HL-60/S4 treated with phorbol 12-myristate 13-acetate at 8.2 ng/mL for 4 days and 3 days (cell line): ENCODE measurements around the gene IPCEF1.

Experiments used
- in situ Hi-C: fragments of 300-500 bp; cut with MboI; formaldehyde crosslinking; loops from 2 replicates; pipeline ENCODE4 v1.15.0; 2022; ENCODE audit warnings: low sequenced_read_pairs

IPCEF1 gene

GRCh38 chr6:154356690-154357089 is at the start of gene IPCEF1:
Gene IPCEF1 (minus strand): TSS chr6:154356803. CDS start chr6:154265947, 90,856 bp downstream.
- in situ Hi-C loops, result loop anchor here (25.0 kb wide), 1 partner anchor 194 kb away; no protein-coding TSS in a partner anchor

- in situ Hi-C loops, result no loop called here
Measured at GRCh38 chr6:154406301-154406700, 49.7 kb upstream of the IPCEF1 start.

- in situ Hi-C loops, result no loop called here
Measured at GRCh38 chr6:154404791-154405400, 48.3 kb upstream of the IPCEF1 start.

GRCh38 chr6:154403788-154404187 is 47.2 kb upstream of the IPCEF1 start:
- in situ Hi-C loops, result no loop called here

DNA sequence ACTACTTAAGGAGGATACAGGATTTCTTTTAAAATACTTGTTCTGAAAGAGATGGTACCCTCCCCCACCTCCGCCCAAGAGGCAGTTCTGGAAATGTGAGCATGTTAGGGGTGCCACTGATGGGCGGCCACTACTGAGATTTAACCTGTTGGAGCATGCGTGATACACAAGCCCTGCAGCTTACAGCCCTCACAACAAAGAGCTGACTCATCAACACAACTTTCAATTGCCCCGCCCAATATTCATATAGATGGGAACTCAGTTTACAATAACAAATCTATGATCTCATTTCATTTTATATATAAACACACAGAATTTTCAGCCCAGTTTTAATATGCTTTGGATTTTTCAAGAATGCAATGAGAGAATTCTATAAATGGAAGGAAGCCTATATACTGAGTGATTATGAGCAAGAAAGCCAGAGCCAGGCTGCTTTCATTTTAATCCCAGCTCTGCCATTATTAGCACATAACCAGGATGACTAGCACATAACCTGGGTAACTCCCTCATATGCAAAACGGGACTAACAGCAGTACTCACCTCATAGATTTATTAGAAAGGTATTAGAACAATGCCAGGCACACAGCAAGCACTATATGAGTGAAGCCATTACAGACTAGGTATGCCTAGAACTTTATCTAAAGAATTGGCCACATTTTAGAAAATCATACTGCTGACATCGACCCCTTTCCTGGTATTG is 45.6 kb upstream of the IPCEF1 start:
- in situ Hi-C loops, result no loop called here

DNA sequence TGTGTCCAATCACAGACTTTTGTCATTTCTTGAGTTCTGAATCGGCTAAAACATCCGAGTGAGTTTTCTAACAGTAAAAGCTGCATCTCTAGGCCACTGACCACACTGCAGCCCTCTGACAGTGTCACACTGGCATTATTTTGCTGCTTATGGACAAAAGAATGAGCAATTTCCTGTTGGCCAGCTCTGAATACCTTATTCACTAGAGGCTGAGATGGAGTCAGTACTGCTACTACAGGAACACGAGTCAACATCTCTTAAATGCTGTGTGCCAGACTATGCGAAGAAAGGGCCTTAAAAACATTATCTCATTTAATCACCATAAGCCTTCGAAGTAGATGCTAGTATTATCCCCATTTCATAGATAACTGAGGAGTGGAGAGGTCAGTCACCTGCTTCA is 42.5 kb upstream of the IPCEF1 start:
- in situ Hi-C loops, result no loop called here

DNA sequence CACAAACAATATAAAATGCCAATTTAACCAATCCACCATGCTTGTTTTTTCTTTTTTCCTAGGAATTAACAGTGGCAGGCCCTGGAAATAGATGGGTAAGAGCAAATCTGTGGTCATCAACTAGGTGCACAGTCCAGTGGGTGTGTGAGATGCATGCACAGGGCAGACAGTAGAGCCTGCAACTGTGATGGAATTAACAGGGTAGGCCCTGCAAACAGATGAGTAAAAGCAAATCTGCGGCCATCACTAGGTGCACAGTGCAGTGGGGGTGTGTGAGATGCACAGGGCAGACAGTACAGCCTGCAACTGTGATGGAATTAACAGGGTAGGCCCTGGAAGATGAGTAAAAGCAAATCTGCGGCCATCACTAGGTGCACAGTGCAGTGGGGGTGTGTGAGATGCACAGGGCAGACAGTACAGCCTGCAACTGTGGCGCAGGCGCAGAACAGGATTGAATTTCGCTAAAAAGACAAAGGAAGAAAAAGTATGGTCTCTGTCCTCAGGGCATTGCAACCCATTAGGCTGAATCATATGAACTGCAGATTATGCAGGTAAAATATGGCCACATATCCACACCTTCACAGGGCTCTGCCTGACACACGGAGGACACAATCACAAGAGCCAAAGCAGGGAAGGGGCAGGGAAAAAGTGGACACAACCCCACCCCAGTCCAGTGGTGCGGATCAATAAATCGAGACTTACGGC is 41.0 kb upstream of the IPCEF1 start:
- in situ Hi-C loops, result no loop called here

DNA sequence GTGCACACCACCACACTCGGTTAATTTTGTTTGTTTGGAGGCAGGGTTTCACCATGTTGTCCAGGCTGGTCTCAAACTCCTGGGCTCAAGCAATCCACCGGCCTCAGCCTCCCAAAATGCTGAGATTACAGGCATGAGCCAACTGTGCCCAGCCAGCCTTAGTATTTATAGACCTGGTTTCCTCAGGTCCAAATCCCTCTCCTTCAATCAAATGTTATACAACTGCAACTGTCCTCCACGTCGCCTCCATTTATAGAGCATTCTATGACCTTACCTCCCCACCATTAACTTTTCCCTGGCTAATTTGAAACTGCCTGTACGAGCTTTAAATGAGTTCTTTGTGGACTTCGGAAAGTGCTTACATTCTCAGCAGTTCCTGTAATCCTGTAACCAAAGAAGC is 39.3 kb upstream of the IPCEF1 start:
- in situ Hi-C loops, result no loop called here

DNA sequence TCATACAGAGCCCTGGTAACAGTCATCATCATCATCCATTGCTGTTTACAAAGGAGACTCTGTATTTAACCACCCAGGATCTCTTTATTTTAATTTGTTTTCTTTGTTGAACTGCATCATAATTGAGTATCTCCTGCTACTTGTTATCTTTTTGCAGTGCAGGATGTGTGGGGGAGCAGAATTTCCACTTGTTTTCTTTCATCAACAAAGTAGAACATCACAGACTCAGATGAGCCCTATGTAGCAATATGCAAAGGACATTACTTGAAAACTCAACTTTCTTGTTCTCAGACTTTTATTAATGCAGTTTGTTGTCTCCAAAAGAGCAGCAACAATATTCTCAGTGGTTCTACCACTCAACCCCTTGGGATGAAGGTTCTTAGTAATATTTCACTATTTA is 38.7 kb upstream of the IPCEF1 start:
- in situ Hi-C loops, result no loop called here

GRCh38 chr6:154394571-154394970 is 38.0 kb upstream of the IPCEF1 start:
- in situ Hi-C loops, result no loop called here

- in situ Hi-C loops, result no loop called here
Measured at GRCh38 chr6:154390034-154390433, 33.4 kb upstream of the IPCEF1 start.

- in situ Hi-C loops, result no loop called here
Measured at GRCh38 chr6:154388803-154389202, 32.2 kb upstream of the IPCEF1 start.

GRCh38 chr6:154386848-154387717 is 30.5 kb upstream of the IPCEF1 start:
- in situ Hi-C loops, result no loop called here

DNA sequence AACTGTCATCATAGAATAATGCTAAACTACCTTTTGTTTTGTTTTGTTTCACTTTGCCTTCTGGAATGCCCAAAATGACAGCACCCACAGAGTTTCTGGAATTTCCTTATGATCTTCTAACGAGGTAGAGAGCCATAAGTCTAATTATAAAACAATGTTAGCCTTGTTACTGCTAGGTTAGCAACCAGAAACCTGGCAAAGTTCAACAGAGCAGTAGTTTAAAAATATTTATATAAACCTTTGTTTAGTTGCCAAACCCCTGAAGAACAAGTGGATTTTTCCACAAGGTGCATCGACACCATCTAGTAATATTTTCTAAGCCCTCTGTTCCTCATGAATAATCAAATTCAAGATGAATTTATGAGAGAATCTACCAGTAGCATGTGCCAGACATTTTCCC is 27.6 kb upstream of the IPCEF1 start:
- in situ Hi-C loops, result no loop called here

- in situ Hi-C loops, result no loop called here
Measured at GRCh38 chr6:154383273-154383672, 26.7 kb upstream of the IPCEF1 start.

GRCh38 chr6:154382740-154383139 is 26.1 kb upstream of the IPCEF1 start:
- in situ Hi-C loops, result no loop called here

DNA sequence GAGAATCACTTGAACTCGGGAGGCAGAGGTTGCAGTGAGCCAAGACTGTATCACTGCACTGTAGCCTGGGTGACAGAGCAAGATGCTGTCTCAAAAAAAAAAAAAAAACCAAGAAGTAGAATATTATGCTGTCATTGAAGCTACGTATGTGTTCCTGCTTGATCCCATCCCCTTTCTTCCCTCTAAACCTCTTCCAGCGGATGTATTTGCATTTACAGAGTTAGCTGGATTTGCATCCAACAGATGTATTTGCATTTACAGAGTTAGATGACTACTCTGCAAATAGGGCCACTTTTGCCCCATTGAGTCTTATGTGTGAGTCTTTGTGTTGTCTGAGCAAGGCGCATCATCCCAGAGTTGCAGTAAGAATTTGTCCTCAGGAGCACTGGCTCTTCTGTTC is 24.9 kb upstream of the IPCEF1 start:
- in situ Hi-C loops, result no loop called here

- in situ Hi-C loops, result no loop called here
Measured at GRCh38 chr6:154380741-154381140, 24.1 kb upstream of the IPCEF1 start.

GRCh38 chr6:154379585-154379984 is 23.0 kb upstream of the IPCEF1 start:
- in situ Hi-C loops, result no loop called here

GRCh38 chr6:154378518-154378917 is 21.9 kb upstream of the IPCEF1 start:
- in situ Hi-C loops, result no loop called here

GRCh38 chr6:154377726-154378125 is 21.1 kb upstream of the IPCEF1 start:
- in situ Hi-C loops, result no loop called here
